Liver (tissue), 9 donors: Measurements from ENCODE around the gene INO80B. TPM values are rescaled to one million over a fixed set of nuclear protein-coding genes. Genes with fewer than 3 reads are reported as not detected.

ENCODE experiments used
- DNase-seq: peaks from one replicate; pipeline ENCODE4 v3.0.0-alpha.2; 2017; ENCODE audit warnings: low spot score
- H3K27ac ChIP-seq, 2 donors: one replicate each; pipeline ENCODE4 v1.7.0; 2013; ENCODE audit warnings: inconsistent platforms in 2 of 2, low read length in 2 of 2, control low read depth in 1 of 2, low read depth in 1 of 2, mild to moderate bottlenecking in 1 of 2
- H3K27me3 ChIP-seq, 4 donors: one replicate each; pipeline versions ENCODE4 v1.6.1 to v1.7.0; 2013; ENCODE audit warnings: low read length in 3 of 4, inconsistent platforms in 1 of 4, mild to moderate bottlenecking in 1 of 4, moderate library complexity in 1 of 4; ENCODE audit not compliant: control insufficient read depth in 4 of 4, insufficient read depth in 4 of 4
- H3K36me3 ChIP-seq, 4 donors: one replicate each; pipeline versions ENCODE4 v1.6.1 to v1.7.0; 2013; ENCODE audit warnings: low read length in 3 of 4, mild to moderate bottlenecking in 3 of 4, low read depth in 1 of 4, moderate library complexity in 1 of 4; ENCODE audit not compliant: control insufficient read depth in 4 of 4, insufficient read depth in 3 of 4
- H3K4me1 ChIP-seq, 4 donors: one replicate each; pipeline versions ENCODE4 v1.6.1 to v1.7.0; 2013; ENCODE audit warnings: low read length in 3 of 4, mild to moderate bottlenecking in 3 of 4, moderate library complexity in 1 of 4; ENCODE audit not compliant: control insufficient read depth in 4 of 4, insufficient read depth in 4 of 4
- H3K4me3 ChIP-seq, 3 donors: one replicate each; pipeline versions ENCODE4 v1.6.1 to v1.7.0; 2013; ENCODE audit warnings: low read length in 3 of 3, control low read depth in 1 of 3, low read depth in 1 of 3, mild to moderate bottlenecking in 1 of 3
- H3K9ac ChIP-seq, 2 donors: one replicate each; pipeline ENCODE4 v1.7.0; 2013; ENCODE audit warnings: low read length in 2 of 2, mild to moderate bottlenecking in 2 of 2, moderate library complexity in 2 of 2, control low read depth in 1 of 2, low read depth in 1 of 2
- H3K9me3 ChIP-seq, 4 donors: one replicate each; pipeline versions ENCODE4 v1.6.1 to v1.7.0; 2013; ENCODE audit warnings: low read length in 3 of 4; ENCODE audit not compliant: control insufficient read depth in 4 of 4
- ATF3 ChIP-seq: IDR thresholded peaks from 2 replicates; pipeline ENCODE4 v1.6.1; 2016; ENCODE audit warnings: antibody characterized with exemption
- CTCF ChIP-seq: fragments of 150-350 bp; IDR thresholded peaks from 2 replicates; pipeline ENCODE4 v1.5.1; 2017; ENCODE audit warnings: improper control_type of control experiment, low read depth, low read length; ENCODE audit not compliant: missing input control
- EGR1 ChIP-seq, 2 donors: IDR thresholded peaks; 2 replicates each; pipeline ENCODE4 v1.6.1; 2016 to 2018; ENCODE audit warnings: antibody characterized with exemption in 2 of 2, low read depth in 2 of 2
- FOXA1 ChIP-seq: IDR thresholded peaks from 2 replicates; pipeline ENCODE4 v1.6.1; 2016; ENCODE audit warnings: antibody characterized with exemption
- FOXA2 ChIP-seq: IDR thresholded peaks from 2 replicates; pipeline ENCODE4 v1.6.1; 2016; ENCODE audit warnings: antibody characterized with exemption
- GABPA ChIP-seq, 2 donors: IDR thresholded peaks in 1 of 2; conservative IDR thresholded peaks in 1 of 2; 2 replicates each; pipeline ENCODE4 v1.6.1; 2016; ENCODE audit warnings: antibody characterized with exemption in 2 of 2, mild to moderate bottlenecking in 1 of 2, moderate library complexity in 1 of 2
- HNF4A ChIP-seq, 2 donors: conservative IDR thresholded peaks; 2 replicates each; pipeline ENCODE4 v1.6.1; 2016; ENCODE audit warnings: antibody characterized with exemption in 2 of 2, mild to moderate bottlenecking in 2 of 2
- HNF4G ChIP-seq: IDR thresholded peaks from 2 replicates; pipeline ENCODE4 v1.6.1; 2016; ENCODE audit warnings: antibody characterized with exemption
- JUND ChIP-seq, 2 donors: IDR thresholded peaks; 2 replicates each; pipeline ENCODE4 v1.6.1; 2016; ENCODE audit warnings: antibody characterized with exemption in 2 of 2
- MAX ChIP-seq: IDR thresholded peaks from 2 replicates; pipeline ENCODE4 v1.6.1; 2016; ENCODE audit warnings: antibody characterized with exemption
- NR2F2 ChIP-seq: IDR thresholded peaks from 2 replicates; pipeline ENCODE4 v1.6.1; 2016; ENCODE audit warnings: antibody characterized with exemption
- RAD21 ChIP-seq, 2 donors: IDR thresholded peaks; 2 replicates each; pipeline ENCODE4 v1.6.1; 2016; ENCODE audit warnings: antibody characterized with exemption in 2 of 2, mild to moderate bottlenecking in 2 of 2
- REST ChIP-seq: IDR thresholded peaks from 2 replicates; pipeline ENCODE4 v1.6.1; 2016; ENCODE audit warnings: antibody characterized with exemption, mild to moderate bottlenecking
- RXRA ChIP-seq, 2 donors: IDR thresholded peaks; 2 replicates each; pipeline ENCODE4 v1.6.1; 2017 to 2018; ENCODE audit warnings: antibody characterized with exemption in 2 of 2, mild to moderate bottlenecking in 1 of 2
- SP1 ChIP-seq: IDR thresholded peaks from 2 replicates; pipeline ENCODE4 v1.6.1; 2018; ENCODE audit warnings: antibody characterized with exemption, mild to moderate bottlenecking
- TAF1 ChIP-seq: conservative IDR thresholded peaks from 2 replicates; pipeline ENCODE4 v1.6.1; 2016; ENCODE audit warnings: antibody characterized with exemption, mild to moderate bottlenecking
- YY1 ChIP-seq: IDR thresholded peaks from 2 replicates; pipeline ENCODE4 v1.6.1; 2016; ENCODE audit warnings: antibody characterized with exemption, mild to moderate bottlenecking
- ZBTB33 ChIP-seq: IDR thresholded peaks from 2 replicates; pipeline ENCODE4 v1.6.1; 2016; ENCODE audit warnings: antibody characterized with exemption
- WGBS: extraction: QIAGEN DNeasy Blood & Tissue Kit; methylation state at CpG from one replicate; pipeline ENCODE4 v1.1.7; 2013; 5-methylcytosine and 5-hydroxymethylcytosine counted together
- polyA plus RNA-seq, 2 donors: library from polyadenylated mRNA; stranded (reverse) in 1 of 2; unstranded in 1 of 2; fragments of 200-250 nt in 1 of 2; fragments of >200 nt in 1 of 2; fragmentation: Nextera tagmentation in 1 of 2; extraction: Ambion mirVana in 1 of 2; gene quantifications; one replicate each; pipeline versions ENCODE4 v1.2.1 to v1.2.3, GENCODE V29; 2013 to 2015
- total RNA-seq, 2 donors: library from RNA; depleted of rRNA; stranded (reverse); fragments of >200 nt; gene quantifications; one replicate each; pipeline ENCODE4 v1.2.3, GENCODE V29; 2014
- donor health status: healthy.
- donor health status: healthy.
- donor health status: healthy.
- donor health status: healthy.
- donor health status: healthy.

The INO80B gene
- total and polyA plus RNA-seq, 4 donors = 2.7 to 14.8 (median 10.5) TPM

- no peak for DNase-seq
- H3K27me3 ChIP-seq = no peaks in the 10 kb centered on the region
- no peaks in the 10 kb centered on the region for H3K9me3 ChIP-seq
- no peak overlapping the region for H3K4me3 ChIP-seq
- H3K4me1 ChIP-seq = peaks cover 16 to 34% (median 27%) of the 10 kb centered on the region in 4 donors
- H3K27ac ChIP-seq = no peak overlapping the region
- H3K9ac ChIP-seq = no peak overlapping the region
- WGBS = 86% methylated on average over 2 of the region's 2 CpGs
- TF ChIP-seq RAD21 (IDR thresholded peaks at IDR 0.05) (no peak), ZBTB33 (no peak), RXRA (IDR thresholded peaks at IDR 0.05) (no peak), EGR1 (IDR thresholded peaks at IDR 0.05; ENCODE audit: low read depth in 2 of 2) (no peak), FOXA1 (no peak), FOXA2 (no peak), HNF4G (no peak), GABPA (IDR thresholded peaks at IDR 0.05 in 1 of 2, conservative IDR thresholded peaks at IDR 0.05 in 1 of 2) (no peak), ATF3 (no peak), TAF1 (no peak), MAX (no peak), CTCF (no peak), JUND (IDR thresholded peaks at IDR 0.05) (no peak), REST (no peak), SP1 (no peak), NR2F2 (no peak), YY1 (no peak), HNF4A (conservative IDR thresholded peaks at IDR 0.05) (no peak)
- H3K36me3 ChIP-seq = no peaks in the 10 kb centered on the region
Observed at GRCh38 chr2:74448771-74449170, 6.1 kb upstream of the INO80B start.
